ENCODE results near the gene KRTAP1-1.
"Not testable (repeated sequence)": the region's sequence is repeated elsewhere in the genome, so short reads cannot be mapped to it uniquely, and the experiment has no call there.

KRTAP1-1 gene

GRCh38 chr17:41012326-41013120, 28.7 kb downstream of the KRTAP1-1 start:
- no peak for DNase-seq (ENCODE audit: low read depth)

GRCh38 chr17:41010441-41010840, 30.8 kb downstream of the KRTAP1-1 start:
- DNase-seq (ENCODE audit: low read depth): no peak

GRCh38 chr17:41009936-41010335, 31.3 kb downstream of the KRTAP1-1 start:
- DNase-seq (ENCODE audit: low read depth): no peak

GRCh38 chr17:41009301-41009760, 31.9 kb downstream of the KRTAP1-1 start:
- no peak for DNase-seq (ENCODE audit: low read depth)

- no peak for DNase-seq (ENCODE audit: low read depth)
Observed at GRCh38 chr17:41008811-41009210, 32.4 kb downstream of the KRTAP1-1 start, which contains the start of gene KRTAP3-1. Gene KRTAP3-1 (minus strand): TSS chr17:41009128. CDS start chr17:41009074, 54 bp downstream.

- no peak for DNase-seq (ENCODE audit: low read depth)
Observed at GRCh38 chr17:41004397-41004796, 36.9 kb downstream of the KRTAP1-1 start.

- DNase-seq (ENCODE audit: low read depth): no peak
Observed at GRCh38 chr17:41003926-41004325, 37.3 kb downstream of the KRTAP1-1 start.

GRCh38 chr17:41002814-41003213, 38.4 kb downstream of the KRTAP1-1 start:
- DNase-seq (ENCODE audit: low read depth): no peak

GRCh38 chr17:41001795-41002194, 39.5 kb downstream of the KRTAP1-1 start:
- no peak for DNase-seq (ENCODE audit: low read depth)

GRCh38 chr17:40999563-40999962, 41.7 kb downstream of the KRTAP1-1 start, which contains the start of gene KRTAP3-2:
Gene KRTAP3-2 (minus strand): TSS chr17:40999906. CDS start chr17:40999853, 53 bp downstream.
- DNase-seq (ENCODE audit: low read depth): not testable (repeated sequence)

- no peak for DNase-seq (ENCODE audit: low read depth)
Observed at GRCh38 chr17:40997361-40997760, 43.9 kb downstream of the KRTAP1-1 start.

GRCh38 chr17:40996829-40997228, 44.4 kb downstream of the KRTAP1-1 start:
- no peak for DNase-seq (ENCODE audit: low read depth)

- DNase-seq (ENCODE audit: low read depth): no peak
Observed at GRCh38 chr17:40995116-40995515, 46.1 kb downstream of the KRTAP1-1 start.

- no peak for DNase-seq (ENCODE audit: low read depth)
Observed at GRCh38 chr17:40993839-40994238, 47.4 kb downstream of the KRTAP1-1 start, which contains the start of gene KRTAP3-3. Gene KRTAP3-3 (minus strand): TSS chr17:40994164. CDS start chr17:40994097, 67 bp downstream.

GRCh38 chr17:40993084-40993483, 48.2 kb downstream of the KRTAP1-1 start:
- no peak for DNase-seq (ENCODE audit: low read depth)

GRCh38 chr17:40992666-40993065, 48.6 kb downstream of the KRTAP1-1 start:
- DNase-seq (ENCODE audit: low read depth): no peak
